HL-60 (cell line): Measurements from ENCODE around the gene LIG1.

Experiments
- DNase-seq, 2 experiments: peaks; one replicate each; pipeline ENCODE4 v3.0.0-alpha.2; 2010 to 2020; ENCODE audit warnings: low read depth in 1 of 2, low spot score in 1 of 2
- H3K27ac ChIP-seq: fragments of 250-450 bp; sonication (Bioruptor Pico); replicated peaks from 2 replicates; pipeline ENCODE4 v1.5.1; 2020; ENCODE audit warnings: mild to moderate bottlenecking, moderate library complexity
- H3K27me3 ChIP-seq: fragments of 250-450 bp; sonication (Bioruptor Pico); 2 replicates; pipeline ENCODE4 v1.5.1; 2021; ENCODE audit warnings: mild to moderate bottlenecking, moderate library complexity; ENCODE audit not compliant: insufficient read depth, poor library complexity, severe bottlenecking
- H3K4me3 ChIP-seq: replicated peaks from 2 replicates; pipeline ENCODE4 v1.5.1; 2011; ENCODE audit warnings: mild to moderate bottlenecking, control low read depth, low read length; ENCODE audit not compliant: insufficient read depth
- CTCF ChIP-seq: IDR thresholded peaks from one replicate; pipeline ENCODE4 v1.5.1; 2011; ENCODE audit warnings: low read length, control low read depth, inconsistent platforms; ENCODE audit not compliant: insufficient read depth
- GABPA ChIP-seq: IDR thresholded peaks from 2 replicates; pipeline ENCODE4 v1.6.1; 2012; ENCODE audit warnings: low read depth
- POLR2AphosphoS5 ChIP-seq: IDR thresholded peaks from 2 replicates; pipeline ENCODE4 v1.6.1; 2012; ENCODE audit warnings: low read depth
- REST ChIP-seq: IDR thresholded peaks from 2 replicates; pipeline ENCODE4 v1.6.1; 2012; ENCODE audit warnings: low read depth; ENCODE audit not compliant: insufficient replicate concordance
- SPI1 ChIP-seq: IDR thresholded peaks from 2 replicates; pipeline ENCODE4 v1.6.1; 2012; ENCODE audit warnings: low read depth, mild to moderate bottlenecking, borderline replicate concordance
- long read RNA-seq: library from polyadenylated mRNA; unstranded; transcript quantifications from one replicate; pipeline ENCODE4 v2.0.0, GENCODE V29; 2020

Gene LIG1
- long read RNA-seq, full-length matches to known transcripts, result 438 of 701 reads
- long read RNA-seq, partial matches to known transcripts, result 39 of 701 reads
- long read RNA-seq, other reads (novel, unspliced or antisense), result 224 of 701 reads

GRCh38 chr19:48169939-48170803 is at the start of gene LIG1, which contains the start of gene ZSWIM9:
Gene LIG1 (minus strand): TSS chr19:48170344. CDS start chr19:48165566, 4,778 bp downstream.
Gene ZSWIM9 (plus strand): TSS chr19:48170680. CDS start chr19:48171803, 1,123 bp downstream.
- Histone ChIP-seq H3K27me3 (no peaks in the 10 kb centered on the region), H3K27ac (peak within 1 kb of the TSS; percentile 97), H3K4me3 (peak within 1 kb of the TSS; percentile 98)
- TF ChIP-seq CTCF (no peak), POLR2AphosphoS5 (peak; percentile 97), REST (peak; percentile 36)
- DNase-seq, result peak; percentile 89 to 91

- no peak overlapping the region for H3K4me3 ChIP-seq
- no peaks in the 10 kb centered on the region for H3K27me3 ChIP-seq
- DNase-seq, result no peak
- H3K27ac ChIP-seq, result no peak overlapping the region
- TF ChIP-seq POLR2AphosphoS5, result no peak
- TF ChIP-seq CTCF, result no peak
- TF ChIP-seq REST, result no peak
- TF ChIP-seq GABPA, result no peak
- no peak for TF ChIP-seq SPI1
Observed at GRCh38 chr19:48218997-48219396, 48.9 kb upstream of the LIG1 start.

- TF ChIP-seq CTCF (no peak), POLR2AphosphoS5 (no peak), SPI1 (no peak), REST (no peak), GABPA (no peak)
- Histone ChIP-seq H3K4me3 (no peak overlapping the region), H3K27ac (no peak overlapping the region), H3K27me3 (no peaks in the 10 kb centered on the region)
- DNase-seq, result no peak
Observed at GRCh38 chr19:48216933-48217332, 46.8 kb upstream of the LIG1 start.
